HCEC 1CT (cell line): Measurements from ENCODE around the gene MYL10.
"Not testable (repeated sequence)": the region's sequence is repeated elsewhere in the genome, so short reads cannot be mapped to it uniquely, and the experiment has no call there.

Experiments used
- DNase-seq: peaks from one replicate; pipeline ENCODE4 v3.0.0-alpha.2; 2017

The MYL10 gene

GRCh38 chr7:101650579-101651081, 21.5 kb upstream of the MYL10 start:
- no peak for DNase-seq

GRCh38 chr7:101647876-101648275, 18.8 kb upstream of the MYL10 start:
- not testable (repeated sequence) for DNase-seq

- no peak for DNase-seq
Observed at GRCh38 chr7:101645951-101646350, 16.9 kb upstream of the MYL10 start.

- no peak for DNase-seq
Observed at GRCh38 chr7:101644879-101645278, 15.8 kb upstream of the MYL10 start.

DNA sequence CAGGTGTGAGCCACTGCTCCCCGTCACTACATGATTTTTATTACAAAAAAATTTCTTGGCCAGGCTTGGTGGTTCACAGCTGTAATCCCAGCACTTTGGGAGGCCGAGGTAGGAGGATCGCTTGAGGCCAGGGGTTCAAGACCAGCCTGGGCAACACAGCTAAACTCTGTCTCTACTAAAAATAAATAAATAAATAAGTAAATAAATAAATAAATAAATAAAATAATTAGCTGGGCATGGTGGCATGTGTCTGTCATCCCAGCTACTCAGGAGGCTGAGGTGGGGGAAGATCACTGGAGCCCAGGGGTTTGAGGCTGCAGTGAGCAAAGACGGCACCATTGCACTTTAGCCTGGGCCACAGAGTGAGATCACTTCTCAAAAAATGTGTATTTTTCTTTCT, 10.0 kb upstream of the MYL10 start:
- not testable (repeated sequence) for DNase-seq

GRCh38 chr7:101636822-101637623, 7.9 kb upstream of the MYL10 start:
- no peak for DNase-seq

GRCh38 chr7:101635484-101635883, 6.4 kb upstream of the MYL10 start:
- no peak for DNase-seq

GRCh38 chr7:101634196-101634717, 5.2 kb upstream of the MYL10 start:
- DNase-seq, result no peak

GRCh38 chr7:101633511-101633910, 4.4 kb upstream of the MYL10 start:
- no peak for DNase-seq

GRCh38 chr7:101632641-101633040, 3.5 kb upstream of the MYL10 start:
- no peak for DNase-seq

DNA sequence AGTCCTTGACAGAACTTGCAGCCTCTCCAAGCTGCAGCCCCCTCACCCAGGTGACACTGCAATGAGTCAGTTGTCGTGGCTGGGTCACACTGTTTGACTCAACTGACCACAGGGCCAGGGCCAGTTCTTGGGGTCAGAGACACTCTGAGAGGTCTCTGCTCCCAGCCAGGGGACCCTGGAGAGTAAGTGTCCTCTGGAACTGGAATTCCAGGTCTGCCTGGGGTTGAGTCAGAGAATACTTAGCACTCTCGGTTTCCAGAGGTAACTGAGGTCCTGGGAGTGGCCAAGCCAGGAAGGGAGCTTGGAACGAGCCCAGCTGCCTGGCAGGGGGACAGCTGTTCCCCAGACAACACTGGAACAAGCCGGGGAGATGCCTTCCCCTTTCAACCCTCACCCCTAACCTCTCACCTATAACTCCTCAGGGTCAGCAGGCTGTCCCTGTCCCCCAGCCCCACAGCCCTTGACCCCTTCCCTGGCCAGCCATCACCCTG, 2.2 kb upstream of the MYL10 start:
- no peak for DNase-seq

GRCh38 chr7:101630591-101630990, 1.5 kb upstream of the MYL10 start:
- DNase-seq, result no peak

DNA sequence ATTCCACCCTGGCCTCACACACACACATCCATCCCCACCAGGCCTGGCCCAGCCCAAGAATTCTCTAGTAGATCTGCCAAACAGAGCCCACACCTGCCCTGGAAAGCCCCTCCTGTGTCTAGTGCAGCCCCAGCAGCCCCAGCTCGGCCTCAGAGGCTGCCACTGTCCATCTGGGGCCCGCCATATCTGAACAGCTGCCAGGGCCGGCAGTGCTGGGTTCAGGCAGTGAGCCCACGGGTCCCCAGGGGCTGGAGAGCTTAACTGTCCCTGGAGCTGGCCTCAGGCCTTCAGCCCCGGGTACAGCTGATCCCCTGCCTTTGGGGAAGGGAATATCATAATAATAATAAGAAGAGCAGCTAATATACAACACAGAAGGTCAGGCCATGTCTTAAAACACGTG, 574 bp downstream of the MYL10 start:
- no peak for DNase-seq

- DNase-seq, result no peak
Observed at GRCh38 chr7:101626758-101627157, 2.3 kb downstream of the MYL10 start.

GRCh38 chr7:101626069-101626671, 2.9 kb downstream of the MYL10 start:
- no peak for DNase-seq

GRCh38 chr7:101625031-101625791, 3.9 kb downstream of the MYL10 start:
- DNase-seq, result no peak

DNA sequence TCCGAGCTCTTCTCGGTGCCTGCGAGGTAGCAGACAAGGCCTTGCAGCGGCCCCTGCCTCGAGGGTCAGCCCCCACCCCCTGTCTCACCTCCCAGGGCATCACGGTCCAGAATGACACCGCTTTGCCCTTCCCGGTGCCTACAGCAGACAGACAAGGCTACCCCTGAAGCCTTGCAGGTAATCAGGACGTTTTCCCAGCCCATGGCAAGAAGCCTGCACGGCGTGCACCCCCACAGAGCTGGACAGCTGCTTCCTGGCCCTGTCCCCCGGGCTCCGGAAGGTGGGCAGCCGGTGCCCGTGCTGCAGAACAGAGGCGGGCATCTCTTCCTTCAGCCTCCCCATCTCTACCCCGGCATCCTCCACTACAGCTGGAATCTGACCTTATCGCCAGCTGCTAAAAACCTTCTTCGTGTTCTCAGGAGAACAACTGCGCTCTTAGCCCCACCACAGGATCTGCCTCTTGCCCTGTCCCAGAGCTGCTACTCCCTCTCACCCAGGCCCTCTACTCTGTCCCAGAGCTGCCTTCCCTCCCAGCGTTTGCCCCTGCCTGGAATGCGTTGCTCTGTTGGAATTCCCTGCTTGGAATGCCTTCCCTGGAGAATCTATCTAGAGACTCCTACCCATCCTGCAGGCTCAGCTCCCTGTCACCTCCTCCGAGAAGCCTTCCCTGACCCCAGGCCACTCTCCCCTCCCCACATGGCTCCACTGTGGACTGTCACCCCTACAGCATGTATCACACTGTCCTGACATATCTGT, 4.7 kb downstream of the MYL10 start:
- no peak for DNase-seq

- DNase-seq, result no peak
Observed at GRCh38 chr7:101622609-101623173, 6.4 kb downstream of the MYL10 start.

GRCh38 chr7:101620991-101621390, 8.1 kb downstream of the MYL10 start:
- DNase-seq, result no peak

DNA sequence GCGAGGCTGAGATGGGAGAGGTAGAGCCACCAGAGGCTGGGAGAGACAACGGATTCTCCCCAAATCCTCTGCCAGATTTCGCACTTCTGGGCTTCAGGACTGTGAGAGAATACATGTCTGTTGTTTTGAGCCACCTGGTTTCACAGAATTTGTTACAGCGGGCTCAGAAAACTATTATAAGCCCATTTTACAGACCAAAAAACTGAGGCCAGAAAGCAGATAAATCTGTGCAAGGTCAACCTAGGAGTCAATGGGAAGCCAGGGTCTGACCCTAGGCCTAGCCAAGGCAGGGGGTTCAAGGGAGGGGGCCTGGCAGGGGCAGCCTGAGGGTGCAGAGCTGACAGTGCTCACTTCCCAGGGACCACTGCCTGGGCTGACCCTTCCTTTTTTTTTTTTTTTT, 8.7 kb downstream of the MYL10 start:
- DNase-seq, result no peak

DNA sequence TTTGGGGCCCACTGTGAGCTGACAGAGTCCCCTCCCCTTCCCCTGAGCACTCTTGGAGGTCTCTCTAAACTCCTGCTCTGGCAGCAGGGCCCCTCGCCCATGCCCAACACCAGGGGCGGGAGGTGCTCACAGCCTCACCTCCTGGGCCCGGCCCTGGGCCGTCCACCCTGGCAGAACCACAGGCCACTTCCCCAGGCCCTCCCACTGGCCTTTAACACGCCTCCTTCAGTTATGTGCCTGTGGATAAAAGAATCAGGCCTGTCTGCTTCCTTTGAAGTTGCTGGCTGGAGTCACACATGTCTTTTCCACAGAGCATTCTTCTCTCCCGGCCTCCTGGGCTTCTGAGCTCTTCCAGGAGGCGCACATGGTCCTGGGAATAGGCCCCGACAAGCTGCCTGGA, 10.2 kb downstream of the MYL10 start:
- DNase-seq, result no peak

GRCh38 chr7:101618207-101618839, 10.8 kb downstream of the MYL10 start:
- DNase-seq, result no peak
